Brain pericyte (primary cell): ENCODE results near the gene MAPK8IP2.
"Not testable (repeated sequence)": the region's sequence is repeated elsewhere in the genome, so short reads cannot be mapped to it uniquely, and the experiment has no call there.

Source experiments
- DNase-seq: peaks from one replicate; pipeline ENCODE4 v3.0.0-alpha.2; 2012; ENCODE audit warnings: low read depth, low spot score

MAPK8IP2 gene

GRCh38 chr22:50612528-50613221 lies 12.1 kb downstream of the MAPK8IP2 start:
- DNase-seq, result no peak

GRCh38 chr22:50613291-50613981 lies 12.8 kb downstream of the MAPK8IP2 start:
- DNase-seq, result no peak

- not testable (repeated sequence) for DNase-seq
Measured at GRCh38 chr22:50614296-50614695, 13.7 kb downstream of the MAPK8IP2 start.

GRCh38 chr22:50620593-50621355 lies 20.2 kb downstream of the MAPK8IP2 start:
- no peak for DNase-seq

- no peak for DNase-seq
Measured at GRCh38 chr22:50621356-50621880, 20.8 kb downstream of the MAPK8IP2 start.

- no peak for DNase-seq
Measured at GRCh38 chr22:50621948-50622722, 21.5 kb downstream of the MAPK8IP2 start.

- no peak for DNase-seq
Measured at GRCh38 chr22:50622723-50623327, 22.2 kb downstream of the MAPK8IP2 start.

GRCh38 chr22:50624347-50625130 lies 23.9 kb downstream of the MAPK8IP2 start:
- no peak for DNase-seq

- no peak for DNase-seq
Measured at GRCh38 chr22:50625131-50625567, 24.6 kb downstream of the MAPK8IP2 start.

GRCh38 chr22:50625568-50626313 lies 25.1 kb downstream of the MAPK8IP2 start:
- no peak for DNase-seq

- no peak for DNase-seq
Measured at GRCh38 chr22:50626314-50626849, 25.8 kb downstream of the MAPK8IP2 start.

GRCh38 chr22:50626850-50627641 lies 26.5 kb downstream of the MAPK8IP2 start:
- no peak for DNase-seq

- no peak for DNase-seq
Measured at GRCh38 chr22:50627642-50628542, 27.3 kb downstream of the MAPK8IP2 start, which contains the start of gene ARSA. Gene ARSA, minus strand, starts transcription at chr22:50628152. Its CDS starts 373 bp downstream, at chr22:50627779.

- no peak for DNase-seq
Measured at GRCh38 chr22:50628543-50629134, 28.0 kb downstream of the MAPK8IP2 start.

GRCh38 chr22:50630376-50630775 lies 29.8 kb downstream of the MAPK8IP2 start:
- DNase-seq, result no peak

GRCh38 chr22:50633086-50633485 lies 32.5 kb downstream of the MAPK8IP2 start:
- no peak for DNase-seq

- DNase-seq, result no peak
Measured at GRCh38 chr22:50633771-50634170, 33.2 kb downstream of the MAPK8IP2 start.
